A549 (cell line): Measurements from ENCODE around the gene BCORL1.

Source experiments
- CEBPB ChIP-seq, 2 experiments: fragments of >200 bp in 1 of 2; sonication (Bioruptor Twin) in 1 of 2; formaldehyde crosslinking in 1 of 2; IDR thresholded peaks; 2 replicates each; pipeline ENCODE4 v1.6.1; 2012 to 2016
- CHD2 ChIP-seq: fragments of 150-350 bp; IDR thresholded peaks from 2 replicates; pipeline ENCODE4 v1.6.1; 2014; ENCODE audit warnings: low read length; ENCODE audit not compliant: partially characterized antibody
- CTCF ChIP-seq: fragments of >200 bp; sonication (Bioruptor Twin); formaldehyde crosslinking; IDR thresholded peaks from 3 replicates; pipeline ENCODE4 v1.5.1; 2016
- ELK1 ChIP-seq: fragments of 150-350 bp; IDR thresholded peaks from 2 replicates; pipeline ENCODE4 v1.6.1; 2014; ENCODE audit warnings: low read depth, mild to moderate bottlenecking, low read length
- JUNB ChIP-seq: fragments of >200 bp; sonication (Bioruptor Twin); formaldehyde crosslinking; IDR thresholded peaks from 2 replicates; pipeline ENCODE4 v1.6.1; 2016
- KDM5A ChIP-seq: fragments of 200-600 bp; sonication (generic); IDR thresholded peaks from 2 replicates; pipeline ENCODE4 v1.6.1; 2016; ENCODE audit warnings: antibody characterized with exemption, mild to moderate bottlenecking
- MAFK ChIP-seq: fragments of 450-650 bp; IDR thresholded peaks from 2 replicates; pipeline ENCODE4 v1.6.1; 2014; ENCODE audit not compliant: partially characterized antibody
- POLR2A ChIP-seq: IDR thresholded peaks from 2 replicates; pipeline ENCODE4 v1.6.1; 2012; ENCODE audit warnings: mild to moderate bottlenecking, low read length
- POLR2AphosphoS2 ChIP-seq: conservative IDR thresholded peaks from 2 replicates; pipeline ENCODE4 v1.6.1; 2012; ENCODE audit warnings: low read length, improper control_type of control experiment, inconsistent platforms
- RAD21 ChIP-seq, 2 experiments: fragments of >200 bp in 1 of 2; sonication (Bioruptor Twin) in 1 of 2; formaldehyde crosslinking in 1 of 2; IDR thresholded peaks in 1 of 2; conservative IDR thresholded peaks in 1 of 2; 2 replicates in 1 of 2; 3 replicates in 1 of 2; pipeline ENCODE4 v1.6.1; 2012 to 2018; ENCODE audit warnings: inconsistent platforms in 1 of 2
- REST ChIP-seq: fragments of 200-600 bp; sonication (generic); IDR thresholded peaks from 2 replicates; pipeline ENCODE4 v1.6.1; 2016; ENCODE audit warnings: antibody characterized with exemption, mild to moderate bottlenecking, moderate library complexity
- RFX5 ChIP-seq: fragments of 450-650 bp; IDR thresholded peaks from 2 replicates; pipeline ENCODE4 v1.7.1; 2014; ENCODE audit warnings: antibody characterized with exemption, mild to moderate bottlenecking, moderate library complexity
- SMC3 ChIP-seq: fragments of >200 bp; sonication (Bioruptor Twin); formaldehyde crosslinking; IDR thresholded peaks from 3 replicates; pipeline ENCODE4 v1.6.1; 2018; ENCODE audit warnings: inconsistent platforms
- ZFP36 ChIP-seq: fragments of 450-650 bp; IDR thresholded peaks from 2 replicates; pipeline ENCODE4 v1.6.1; 2014; ENCODE audit warnings: borderline replicate concordance; ENCODE audit not compliant: partially characterized antibody

DNA sequence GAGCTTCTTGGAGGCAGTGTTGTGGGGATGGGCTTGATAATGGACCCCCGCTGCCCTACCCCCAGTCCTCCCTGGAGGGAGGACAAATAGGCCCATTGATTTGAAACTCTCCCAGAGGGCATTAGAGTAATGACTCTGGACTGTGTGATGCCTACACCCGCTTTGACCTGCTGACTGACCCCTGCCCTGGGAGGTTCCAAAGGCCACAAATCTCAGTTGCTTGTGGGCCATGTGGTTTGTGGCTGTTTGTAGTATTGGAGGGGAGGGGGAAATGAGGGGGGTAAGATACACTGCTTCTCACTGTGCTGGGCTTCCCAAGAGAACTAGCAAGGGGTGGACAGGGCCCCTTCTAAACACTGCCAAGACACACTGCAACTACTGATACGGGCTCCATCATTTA lies 27.6 kb upstream of the BCORL1 start:
- no peak for TF ChIP-seq MAFK
- no peak for TF ChIP-seq CTCF
- TF ChIP-seq ZFP36 = no peak
- no peak for TF ChIP-seq CEBPB (IDR thresholded peaks at IDR 0.05)
- TF ChIP-seq RFX5 = no peak
- no peak for TF ChIP-seq POLR2A
- TF ChIP-seq KDM5A = no peak
- TF ChIP-seq JUNB = no peak
- TF ChIP-seq CHD2 = no peak
- TF ChIP-seq REST = no peak
- no peak for TF ChIP-seq RAD21 (conservative IDR thresholded peaks at IDR 0.05 in 1 of 2, IDR thresholded peaks at IDR 0.05 in 1 of 2)
- TF ChIP-seq SMC3 = no peak
- TF ChIP-seq ELK1 = no peak
- TF ChIP-seq POLR2AphosphoS2 = no peak
